Ishikawa (cell line): ENCODE measurements around the gene DCBLD1.

ENCODE experiments used
- CEBPB ChIP-seq: IDR thresholded peaks from 2 replicates; pipeline ENCODE4 v1.6.1; 2012
- CREB1 ChIP-seq: IDR thresholded peaks from 2 replicates; pipeline ENCODE4 v1.6.1; 2012; ENCODE audit warnings: low read depth
- EGR1 ChIP-seq: IDR thresholded peaks from 2 replicates; pipeline ENCODE4 v1.6.1; 2012
- EP300 ChIP-seq: IDR thresholded peaks from 2 replicates; pipeline ENCODE4 v1.6.1; 2012; ENCODE audit warnings: borderline replicate concordance
- FOXM1 ChIP-seq: IDR thresholded peaks from 2 replicates; pipeline ENCODE4 v1.6.1; 2012; ENCODE audit warnings: low read depth, borderline replicate concordance
- MAX ChIP-seq: IDR thresholded peaks from 2 replicates; pipeline ENCODE4 v1.6.1; 2012
- NFIC ChIP-seq: IDR thresholded peaks from 2 replicates; pipeline ENCODE4 v1.6.1; 2012
- RAD21 ChIP-seq: IDR thresholded peaks from 2 replicates; pipeline ENCODE4 v1.6.1; 2012; ENCODE audit warnings: low read depth
- REST ChIP-seq: IDR thresholded peaks from 2 replicates; pipeline ENCODE4 v1.6.1; 2012; ENCODE audit warnings: low read depth, mild to moderate bottlenecking
- TAF1 ChIP-seq: IDR thresholded peaks from 2 replicates; pipeline ENCODE4 v1.6.1; 2012; ENCODE audit warnings: low read depth, mild to moderate bottlenecking
- TCF12 ChIP-seq: IDR thresholded peaks from 2 replicates; pipeline ENCODE4 v1.6.1; 2012; ENCODE audit warnings: low read depth
- TEAD4 ChIP-seq: IDR thresholded peaks from 2 replicates; pipeline ENCODE4 v1.6.1; 2012
- USF1 ChIP-seq: IDR thresholded peaks from 2 replicates; pipeline ENCODE4 v1.6.1; 2012
- YY1 ChIP-seq: IDR thresholded peaks from 2 replicates; pipeline ENCODE4 v1.6.1; 2012; ENCODE audit warnings: low read depth
- ZBTB7A ChIP-seq: IDR thresholded peaks from 2 replicates; pipeline ENCODE4 v1.6.1; 2012; ENCODE audit warnings: low read depth

Gene DCBLD1

GRCh38 chr6:117504478-117505144 lies 22.1 kb downstream of the DCBLD1 start:
- TF ChIP-seq FOXM1, result no peak

- TF ChIP-seq TAF1, result no peak
- TF ChIP-seq FOXM1, result no peak
- TF ChIP-seq MAX, result no peak
- no peak for TF ChIP-seq NFIC
- TF ChIP-seq ZBTB7A, result no peak
- TF ChIP-seq RAD21, result no peak
Measured at GRCh38 chr6:117505311-117505710, 22.8 kb downstream of the DCBLD1 start.

- TF ChIP-seq TAF1, result no peak
- TF ChIP-seq ZBTB7A, result no peak
- TF ChIP-seq EGR1, result no peak
- no peak for TF ChIP-seq TEAD4
- no peak for TF ChIP-seq RAD21
- TF ChIP-seq REST, result no peak
- no peak for TF ChIP-seq NFIC
- TF ChIP-seq FOXM1, result no peak
- no peak for TF ChIP-seq TCF12
- no peak for TF ChIP-seq USF1
- no peak for TF ChIP-seq EP300
- TF ChIP-seq CREB1, result no peak
- TF ChIP-seq CEBPB, result no peak
- no peak for TF ChIP-seq YY1
- TF ChIP-seq MAX, result no peak
Measured at GRCh38 chr6:117506180-117506835, 23.8 kb downstream of the DCBLD1 start.

- TF ChIP-seq TEAD4 (no peak), ZBTB7A (no peak), EGR1 (no peak), TAF1 (no peak), FOXM1 (no peak), USF1 (no peak), REST (no peak)
Measured at GRCh38 chr6:117506907-117507306, 24.4 kb downstream of the DCBLD1 start.

GRCh38 chr6:117508450-117508971 lies 26.0 kb downstream of the DCBLD1 start:
- no peak for TF ChIP-seq TCF12

GRCh38 chr6:117509021-117509420 lies 26.5 kb downstream of the DCBLD1 start:
- TF ChIP-seq EP300 (no peak), CEBPB (no peak), REST (no peak), TCF12 (no peak), TAF1 (no peak), EGR1 (no peak), USF1 (no peak), CREB1 (no peak)
